SK-N-SH (cell line): ENCODE results near the gene PDGFC. TPM values are rescaled to one million over a fixed set of nuclear protein-coding genes. Genes with fewer than 3 reads are reported as not detected.

Source experiments
- CTCF ChIA-PET: fragments of 300-600, 350-600 bp; formaldehyde crosslinking; extraction: SDS; loops from one replicate; lab custom pipeline; 2021; lab: Yijun Ruan, JAX
- POLR2A ChIA-PET: fragments of 350-600 bp; sonication (Branson Sonifier 250); formaldehyde crosslinking; extraction: SDS; loops from one replicate; lab custom pipeline; 2020; ENCODE audit warnings: antibody characterized with exemption, inconsistent platforms; lab: Yijun Ruan, JAX
- DNase-seq: peaks from one replicate; pipeline ENCODE4 v3.0.0; 2012
- H2AFZ ChIP-seq: fragments of 200-600 bp; sonication (generic); 2 replicates; pipeline ENCODE4 v1.8.1; 2016; ENCODE audit warnings: antibody characterized with exemption, mild to moderate bottlenecking, low read depth
- H3F3A ChIP-seq: fragments of 200-600 bp; sonication (generic); replicated peaks from 2 replicates; pipeline ENCODE3; 2016; ENCODE audit warnings: antibody characterized with exemption, mild to moderate bottlenecking; ENCODE audit not compliant: insufficient read depth
- H3K27ac ChIP-seq, 2 experiments: fragments of 200-500 bp in 1 of 2; fragments of 200-600 bp in 1 of 2; sonication (Bioruptor generic) in 1 of 2; sonication (generic), shearing (Covaris generic) in 1 of 2; 2 replicates each; pipeline versions ENCODE4 v1.5.1 to v1.6.1; 2014 to 2016; ENCODE audit warnings: low read depth in 2 of 2, inconsistent platforms in 1 of 2, low read length in 1 of 2, mild to moderate bottlenecking in 1 of 2, mixed read lengths in 1 of 2
- H3K27me3 ChIP-seq: fragments of 200-600 bp; sonication (generic), shearing (Covaris generic); 2 replicates; pipeline ENCODE4 v1.6.1; 2016; ENCODE audit warnings: mixed run types; ENCODE audit not compliant: insufficient read depth
- H3K36me3 ChIP-seq, 2 experiments: fragments of 200-500 bp in 1 of 2; fragments of 200-600 bp in 1 of 2; sonication (Bioruptor generic) in 1 of 2; sonication (generic) in 1 of 2; replicated peaks in 1 of 2; 2 replicates each; pipeline versions ENCODE3 to v1.5.1; 2014 to 2016; ENCODE audit warnings: low read length in 1 of 2, mild to moderate bottlenecking in 1 of 2; ENCODE audit not compliant: insufficient read depth in 2 of 2, control insufficient read depth in 1 of 2
- H3K4me1 ChIP-seq, 2 experiments: fragments of 200-500 bp in 1 of 2; fragments of 200-600 bp in 1 of 2; sonication (Bioruptor generic) in 1 of 2; sonication (generic), shearing (Covaris generic) in 1 of 2; 2 replicates each; pipeline versions ENCODE4 v1.5.1 to v1.6.1; 2014 to 2016; ENCODE audit warnings: low read depth in 1 of 2, low read length in 1 of 2, mixed run types in 1 of 2; ENCODE audit not compliant: insufficient read depth in 2 of 2, control insufficient read depth in 1 of 2
- H3K4me2 ChIP-seq: fragments of 200-600 bp; sonication (generic), shearing (Covaris generic); 2 replicates; pipeline ENCODE4 v1.6.1; 2017; ENCODE audit warnings: mixed run types
- H3K4me3 ChIP-seq, 2 experiments: fragments of 200-500 bp in 1 of 2; fragments of 200-600 bp in 1 of 2; sonication (Bioruptor generic) in 1 of 2; sonication (generic), shearing (Covaris generic) in 1 of 2; 2 replicates each; pipeline versions ENCODE4 v1.5.1 to v1.8.1; 2014 to 2016; ENCODE audit warnings: low read depth in 2 of 2, inconsistent platforms in 1 of 2, low read length in 1 of 2, mild to moderate bottlenecking in 1 of 2, mixed read lengths in 1 of 2, moderate library complexity in 1 of 2
- H3K79me2 ChIP-seq: fragments of 200-600 bp; sonication (generic); 2 replicates; pipeline ENCODE4 v1.8.1; 2017; ENCODE audit warnings: mild to moderate bottlenecking; ENCODE audit not compliant: insufficient read depth
- H3K9ac ChIP-seq: fragments of 200-600 bp; sonication (generic); 2 replicates; pipeline ENCODE4 v1.6.1; 2017; ENCODE audit warnings: mixed run types
- H3K9me2 ChIP-seq: fragments of 200-600 bp; sonication (generic); 2 replicates; pipeline ENCODE4 v1.6.1; 2017; ENCODE audit warnings: mixed run types
- H3K9me3 ChIP-seq: fragments of 200-600 bp; sonication (generic); 2 replicates; pipeline ENCODE4 v1.6.1; 2017; ENCODE audit warnings: mixed run types, mild to moderate bottlenecking, moderate library complexity
- H4K20me1 ChIP-seq: fragments of 200-600 bp; sonication (generic); 2 replicates; pipeline ENCODE4 v1.6.1; 2017; ENCODE audit warnings: mild to moderate bottlenecking, mixed run types; ENCODE audit not compliant: insufficient read depth
- EP300 ChIP-seq, 2 experiments: IDR thresholded peaks; 2 replicates each; pipeline versions ENCODE4 v1.4.0 to v1.6.1; 2012; ENCODE audit warnings: borderline replicate concordance in 1 of 2, low read depth in 1 of 2, low read length in 1 of 2
- EZH2phosphoT487 ChIP-seq: fragments of 200-600 bp; sonication (generic); IDR thresholded peaks from 2 replicates; pipeline ENCODE4 v1.6.1; 2017; ENCODE audit warnings: low read depth, mixed run types, mild to moderate bottlenecking, antibody characterized with exemption, moderate library complexity, borderline replicate concordance
- FOXM1 ChIP-seq: IDR thresholded peaks from 2 replicates; pipeline ENCODE4 v1.4.0; 2012; ENCODE audit warnings: low read depth, mild to moderate bottlenecking
- IRF3 ChIP-seq: fragments of 150-350 bp; IDR thresholded peaks from 2 replicates; pipeline ENCODE4 v1.6.1; 2016; ENCODE audit warnings: mild to moderate bottlenecking, low read depth, low read length
- MAX ChIP-seq: IDR thresholded peaks from 2 replicates; pipeline ENCODE4 v1.4.0; 2012; ENCODE audit warnings: low read depth
- MXI1 ChIP-seq: IDR thresholded peaks from 2 replicates; pipeline ENCODE4 v1.6.1; 2012; ENCODE audit warnings: mild to moderate bottlenecking, low read depth, low read length, improper control_type of control experiment
- RAD21 ChIP-seq: IDR thresholded peaks from 2 replicates; pipeline ENCODE4 v1.6.1; 2012; ENCODE audit warnings: mild to moderate bottlenecking, low read length
- RCOR1 ChIP-seq: fragments of 150-350 bp; IDR thresholded peaks from 2 replicates; pipeline ENCODE4 v1.6.1; 2017; ENCODE audit warnings: antibody characterized with exemption, low read length
- REST ChIP-seq: IDR thresholded peaks from 2 replicates; pipeline ENCODE4 v1.6.1; 2012; ENCODE audit warnings: mild to moderate bottlenecking, low read depth, low read length, moderate library complexity
- SMC3 ChIP-seq: IDR thresholded peaks from 2 replicates; pipeline ENCODE4 v1.6.1; 2012; ENCODE audit warnings: low read depth, low read length, improper control_type of control experiment
- TEAD4 ChIP-seq: IDR thresholded peaks from 2 replicates; pipeline ENCODE4 v1.4.0; 2012; ENCODE audit warnings: mild to moderate bottlenecking, borderline replicate concordance; ENCODE audit not compliant: insufficient read depth
- YY1 ChIP-seq: IDR thresholded peaks from 2 replicates; pipeline ENCODE4 v1.4.0; 2012; ENCODE audit warnings: low read depth, mild to moderate bottlenecking
- ZBTB33 ChIP-seq: IDR thresholded peaks from 2 replicates; pipeline ENCODE4 v1.4.0; 2012; ENCODE audit warnings: low read depth, borderline replicate concordance
- WGBS: methylation state at CpG from one replicate; pipeline ENCODE4 v1.1.6; 2017; ENCODE audit warnings: low lambda C conversion rate; 5-methylcytosine and 5-hydroxymethylcytosine counted together
- polyA plus RNA-seq, 3 experiments: library from polyadenylated mRNA; depleted of rRNA; stranded (reverse); fragments of >200 nt; gene quantifications; 2 replicates each; pipeline ENCODE4 v1.2.3, GENCODE V29; 2012

PDGFC gene
- polyA plus RNA-seq, 1 of the 3 experiments (the other 2 are of a cell fraction) = 29.8 TPM

- TF ChIP-seq FOXM1 (no peak), YY1 (no peak), MAX (no peak), MXI1 (no peak), ZBTB33 (no peak), REST (no peak), TEAD4 (no peak), RCOR1 (no peak), SMC3 (no peak), EZH2phosphoT487 (no peak), EP300 (IDR thresholded peaks at IDR 0.05; ENCODE audit: borderline replicate concordance in 1 of 2, low read depth in 1 of 2, low read length in 1 of 2) (no peak), IRF3 (no peak), RAD21 (no peak)
- Histone ChIP-seq H3K36me3 (peaks cover 0 to 3% of the 10 kb centered on the region in 2 experiments), H3K9ac (no peak overlapping the region), H3K4me1 (no peaks in the 10 kb centered on the region; a peak in 1 of 4 replicates), H3K9me2 (no peaks in the 10 kb centered on the region), H3K27me3 (no peaks in the 10 kb centered on the region), H3K4me3 (no peak overlapping the region), H3K9me3 (0 out of 2 replicates have a peak, but pooled peaks cover 4% of the 10 kb centered on the region), H4K20me1 (no peaks in the 10 kb centered on the region), H2AFZ (no peak overlapping the region), H3K4me2 (no peak overlapping the region), H3K27ac (no peak overlapping the region), H3F3A (peaks cover 21% of the 10 kb centered on the region), H3K79me2 (no peaks in the 10 kb centered on the region)
- no peak for DNase-seq
- 37% methylated on average over 2 of the region's 2 CpGs for WGBS
- ChIA-PET POLR2A (no interaction called here), CTCF (no interaction called here)
These were observed 232.8 kb downstream of the PDGFC start for GRCh38 chr4:156738766-156739165.
